ENCODE measurements around the gene ALMS1. TPM values are rescaled to one million over a fixed set of nuclear protein-coding genes. Genes with fewer than 3 reads are reported as not detected.
"Not testable (repeated sequence)": the region's sequence is repeated elsewhere in the genome, so short reads cannot be mapped to it uniquely, and the experiment has no call there.

The ALMS1 gene
- total RNA-seq, 1 donor from 2014 or later = 21.9 TPM

DNA sequence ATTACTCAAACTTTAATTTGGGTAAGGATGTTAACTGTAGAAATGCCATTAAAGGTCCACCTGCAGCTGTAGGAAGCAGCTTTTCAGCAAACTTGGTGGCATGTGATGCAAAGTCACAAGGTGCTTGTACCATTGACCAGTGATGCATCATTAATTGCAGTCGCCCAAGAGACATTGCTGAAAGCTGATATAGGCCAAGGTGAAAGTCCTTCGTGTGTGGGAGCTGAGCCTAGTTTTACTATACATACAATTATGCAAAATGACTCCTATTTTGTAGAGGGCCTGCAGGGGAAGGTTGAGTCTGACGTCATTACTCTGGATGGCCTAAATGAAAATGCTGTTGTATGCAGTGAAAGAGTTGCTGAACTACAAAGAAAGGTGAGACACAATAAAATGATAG, 40.5 kb downstream of the ALMS1 start:
- H3K4me3 Mint-ChIP-seq = no peak overlapping the region
- no peak for DNase-seq
- peaks cover 12% of the 10 kb centered on the region for H3K36me3 Mint-ChIP-seq (ENCODE audit: low read depth)
- H3K4me1 Mint-ChIP-seq = no peaks in the 10 kb centered on the region
- no peak overlapping the region for H3K27ac Mint-ChIP-seq
- no peaks in the 10 kb centered on the region for H3K27me3 Mint-ChIP-seq
- no peaks in the 10 kb centered on the region for H3K9me3 Mint-ChIP-seq
- intact Hi-C loops (cut with micrococcal nuclease) = no loop called here

DNA sequence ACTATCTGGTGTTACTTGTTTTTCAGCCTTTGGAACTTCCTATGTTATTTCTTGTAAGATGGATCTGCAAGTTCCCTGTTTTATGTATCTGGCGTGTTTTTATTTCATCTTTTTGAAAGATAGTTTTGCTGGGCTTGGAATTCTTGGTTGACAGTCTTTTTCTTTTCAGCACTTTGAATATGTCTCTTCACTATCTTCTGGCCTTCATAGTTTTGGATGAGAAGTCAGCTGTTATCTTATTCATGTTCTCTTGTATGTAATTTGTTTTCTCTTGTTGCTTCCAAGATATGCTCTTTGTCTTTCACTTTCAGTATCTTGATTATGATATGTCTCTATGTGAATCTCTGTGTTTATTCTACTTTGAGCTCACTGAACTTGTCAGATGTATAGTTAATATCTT, 50.4 kb downstream of the ALMS1 start:
- H3K9me3 Mint-ChIP-seq = no peaks in the 10 kb centered on the region
- peaks cover 9% of the 10 kb centered on the region for H3K36me3 Mint-ChIP-seq (ENCODE audit: low read depth)
- intact Hi-C loops (cut with micrococcal nuclease) = no loop called here
- H3K27me3 Mint-ChIP-seq = no peaks in the 10 kb centered on the region
- DNase-seq = no peak
- H3K4me3 Mint-ChIP-seq = no peak overlapping the region
- no peak overlapping the region for H3K27ac Mint-ChIP-seq
- no peaks in the 10 kb centered on the region for H3K4me1 Mint-ChIP-seq

- no peak for DNase-seq
- intact Hi-C loops (cut with micrococcal nuclease) = no loop called here
- no peaks in the 10 kb centered on the region for H3K4me1 Mint-ChIP-seq
- no peak overlapping the region for H3K4me3 Mint-ChIP-seq
- no peaks in the 10 kb centered on the region for H3K9me3 Mint-ChIP-seq
- no peaks in the 10 kb centered on the region for H3K27me3 Mint-ChIP-seq
- peaks cover 22% of the 10 kb centered on the region for H3K36me3 Mint-ChIP-seq (ENCODE audit: low read depth)
- H3K27ac Mint-ChIP-seq = no peak overlapping the region
Observed at GRCh38 chr2:73444202-73444601, 58.6 kb downstream of the ALMS1 start.

- peaks cover 27% of the 10 kb centered on the region for H3K36me3 Mint-ChIP-seq (ENCODE audit: low read depth)
- intact Hi-C loops (cut with micrococcal nuclease) = no loop called here
Observed at GRCh38 chr2:73448856-73449255, 63.2 kb downstream of the ALMS1 start.

DNA sequence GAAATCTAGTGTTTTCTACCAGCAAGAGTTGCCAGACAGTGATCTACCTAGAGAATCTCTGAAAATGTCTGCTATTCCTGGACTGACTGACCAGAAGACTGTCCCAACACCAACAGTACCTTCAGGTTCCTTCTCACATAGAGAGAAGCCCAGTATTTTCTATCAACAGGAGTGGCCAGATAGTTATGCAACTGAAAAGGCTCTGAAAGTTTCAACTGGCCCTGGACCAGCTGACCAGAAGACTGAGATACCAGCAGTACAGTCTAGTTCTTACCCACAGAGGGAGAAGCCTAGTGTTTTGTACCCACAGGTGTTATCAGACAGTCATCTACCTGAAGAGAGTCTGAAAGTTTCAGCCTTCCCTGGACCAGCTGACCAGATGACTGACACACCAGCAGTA, 63.8 kb downstream of the ALMS1 start:
- H3K36me3 Mint-ChIP-seq (ENCODE audit: low read depth) = peaks cover 27% of the 10 kb centered on the region
- no peak overlapping the region for H3K4me3 Mint-ChIP-seq
- intact Hi-C loops (cut with micrococcal nuclease) = no loop called here
- no peak for DNase-seq
- H3K4me1 Mint-ChIP-seq = no peaks in the 10 kb centered on the region
- no peaks in the 10 kb centered on the region for H3K9me3 Mint-ChIP-seq
- no peak overlapping the region for H3K27ac Mint-ChIP-seq
- no peaks in the 10 kb centered on the region for H3K27me3 Mint-ChIP-seq

More at GRCh38 chr2:73448856-73449255, 63.2 kb downstream of the ALMS1 start:
- H3K9me3 Mint-ChIP-seq = no peaks in the 10 kb centered on the region
- H3K4me1 Mint-ChIP-seq = no peaks in the 10 kb centered on the region
- no peak overlapping the region for H3K27ac Mint-ChIP-seq
- no peaks in the 10 kb centered on the region for H3K27me3 Mint-ChIP-seq
- no peak overlapping the region for H3K4me3 Mint-ChIP-seq
- DNase-seq = no peak

- DNase-seq = no peak
- no peaks in the 10 kb centered on the region for H3K4me1 Mint-ChIP-seq
- H3K27me3 Mint-ChIP-seq = no peaks in the 10 kb centered on the region
- H3K4me3 Mint-ChIP-seq = no peak overlapping the region
- H3K9me3 Mint-ChIP-seq = no peaks in the 10 kb centered on the region
- peaks cover 32% of the 10 kb centered on the region for H3K36me3 Mint-ChIP-seq (ENCODE audit: low read depth)
- no peak overlapping the region for H3K27ac Mint-ChIP-seq
- intact Hi-C loops (cut with micrococcal nuclease) = no loop called here
Observed at GRCh38 chr2:73451263-73451972, 65.8 kb downstream of the ALMS1 start.

DNA sequence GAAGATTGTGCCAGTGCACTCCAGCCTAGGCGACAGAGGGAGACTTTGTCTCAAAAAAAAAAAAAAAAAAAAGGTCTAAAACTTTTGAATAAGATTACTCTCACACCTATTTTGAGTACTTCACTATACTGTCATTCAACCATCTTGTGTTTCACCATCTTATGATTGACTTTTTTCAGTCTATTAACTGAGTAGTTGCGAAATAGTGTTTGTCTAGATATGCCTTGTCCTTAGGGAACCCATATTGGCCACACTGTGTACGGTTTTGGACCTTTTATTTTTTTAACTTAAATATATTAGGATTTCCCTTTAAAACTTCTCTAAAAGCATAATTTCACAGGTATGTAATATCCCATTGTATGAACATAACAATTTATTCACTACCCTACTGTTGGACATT, 72.3 kb downstream of the ALMS1 start:
- peaks cover 11% of the 10 kb centered on the region for H3K9me3 Mint-ChIP-seq
- DNase-seq = no peak
- intact Hi-C loops (cut with micrococcal nuclease) = no loop called here
- H3K4me1 Mint-ChIP-seq = no peaks in the 10 kb centered on the region
- H3K36me3 Mint-ChIP-seq (ENCODE audit: low read depth) = peaks cover 21% of the 10 kb centered on the region
- no peak overlapping the region for H3K4me3 Mint-ChIP-seq
- no peak overlapping the region for H3K27ac Mint-ChIP-seq
- H3K27me3 Mint-ChIP-seq = no peaks in the 10 kb centered on the region

DNA sequence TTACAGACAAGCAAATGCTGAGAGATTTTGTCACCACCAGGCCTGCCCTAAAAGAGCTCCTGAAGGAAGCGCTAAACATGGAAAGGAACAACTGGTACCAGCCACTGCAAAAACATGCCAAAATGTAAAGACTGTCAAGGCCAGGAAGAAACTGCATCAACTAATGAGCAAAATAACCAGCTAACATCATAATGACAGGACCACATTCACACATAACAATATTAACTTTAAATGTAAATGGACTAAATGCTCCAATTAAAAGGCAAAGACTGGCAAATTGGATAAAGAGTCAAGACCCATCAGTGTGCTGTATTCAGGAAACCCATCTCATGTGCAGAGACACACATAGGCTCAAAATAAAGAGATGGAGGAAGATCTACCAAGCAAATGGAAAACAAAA, 76.8 kb downstream of the ALMS1 start:
- H3K36me3 Mint-ChIP-seq (ENCODE audit: low read depth) = peaks cover 14% of the 10 kb centered on the region
- intact Hi-C loops (cut with micrococcal nuclease); H3K27ac Mint-ChIP-seq; H3K4me1 Mint-ChIP-seq; DNase-seq; H3K4me3 Mint-ChIP-seq; H3K27me3 Mint-ChIP-seq: not testable (repeated sequence)
- H3K9me3 Mint-ChIP-seq = peaks cover 14% of the 10 kb centered on the region

DNA sequence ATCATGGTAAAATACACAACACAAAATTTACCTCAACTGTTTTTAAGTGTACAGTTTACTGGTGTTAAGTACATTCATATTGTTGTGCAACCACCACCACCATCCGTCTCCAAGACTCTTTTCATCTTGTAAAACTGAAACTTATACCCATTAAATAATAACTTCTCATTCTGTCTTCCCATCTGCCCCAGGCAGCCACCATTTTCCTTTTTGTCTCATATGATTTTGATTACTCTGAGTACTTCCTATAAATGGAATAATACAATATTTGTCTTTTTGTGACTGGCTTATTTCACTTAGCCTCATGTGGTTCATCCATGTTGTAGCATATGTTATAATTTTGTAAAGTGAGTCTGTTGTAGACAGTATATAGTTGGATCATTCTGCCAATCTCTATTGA, 82.7 kb downstream of the ALMS1 start:
- Mint-ChIP-seq H3K27me3 (no peaks in the 10 kb centered on the region), H3K9me3 (peaks cover 3% of the 10 kb centered on the region), H3K27ac (no peak overlapping the region), H3K4me3 (no peak overlapping the region), H3K36me3 (ENCODE audit: low read depth) (no peaks in the 10 kb centered on the region), H3K4me1 (no peaks in the 10 kb centered on the region)
- DNase-seq = no peak
- intact Hi-C loops (cut with micrococcal nuclease) = no loop called here

GRCh38 chr2:73483874-73484273, 98.2 kb downstream of the ALMS1 start:
- intact Hi-C loops (cut with micrococcal nuclease); H3K4me3 Mint-ChIP-seq; DNase-seq; H3K27ac Mint-ChIP-seq; H3K4me1 Mint-ChIP-seq; H3K9me3 Mint-ChIP-seq; H3K27me3 Mint-ChIP-seq: not testable (repeated sequence)
- peaks cover 19% of the 10 kb centered on the region for H3K36me3 Mint-ChIP-seq (ENCODE audit: low read depth)

DNA sequence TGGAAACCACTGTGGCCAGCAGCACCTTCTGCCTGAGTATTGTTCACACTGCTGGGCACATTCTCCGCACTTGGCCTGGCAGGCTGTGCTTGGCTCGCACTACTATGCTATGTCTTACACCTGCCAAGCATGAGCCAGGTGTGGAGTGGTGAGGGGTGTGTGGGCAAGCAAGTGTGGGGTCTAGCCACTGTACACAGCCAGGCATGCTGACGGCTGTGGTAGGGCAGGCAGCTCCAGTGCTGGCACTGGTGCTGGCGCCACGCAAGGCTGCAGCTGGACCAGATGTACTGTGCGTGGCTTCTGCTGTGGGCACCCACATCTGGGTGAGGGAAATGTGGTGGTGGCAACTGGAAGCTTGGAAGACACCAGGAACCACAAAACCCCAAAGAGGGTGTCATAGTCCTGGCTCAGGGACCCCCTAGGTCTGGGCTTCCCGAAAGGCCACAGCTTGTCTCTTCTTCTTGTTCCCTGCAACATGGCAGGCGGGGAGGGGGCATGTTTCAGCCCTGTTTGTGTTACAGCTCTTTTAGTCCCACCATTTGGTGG, 101.5 kb downstream of the ALMS1 start:
- Mint-ChIP-seq H3K4me1 (peaks cover 2% of the 10 kb centered on the region), H3K9me3 (peaks cover 6% of the 10 kb centered on the region), H3K27me3 (no peaks in the 10 kb centered on the region), H3K4me3 (no peak overlapping the region), H3K36me3 (ENCODE audit: low read depth) (peaks cover 35% of the 10 kb centered on the region), H3K27ac (no peak overlapping the region)
- intact Hi-C loops (cut with micrococcal nuclease) = no loop called here
- no peak for DNase-seq

DNA sequence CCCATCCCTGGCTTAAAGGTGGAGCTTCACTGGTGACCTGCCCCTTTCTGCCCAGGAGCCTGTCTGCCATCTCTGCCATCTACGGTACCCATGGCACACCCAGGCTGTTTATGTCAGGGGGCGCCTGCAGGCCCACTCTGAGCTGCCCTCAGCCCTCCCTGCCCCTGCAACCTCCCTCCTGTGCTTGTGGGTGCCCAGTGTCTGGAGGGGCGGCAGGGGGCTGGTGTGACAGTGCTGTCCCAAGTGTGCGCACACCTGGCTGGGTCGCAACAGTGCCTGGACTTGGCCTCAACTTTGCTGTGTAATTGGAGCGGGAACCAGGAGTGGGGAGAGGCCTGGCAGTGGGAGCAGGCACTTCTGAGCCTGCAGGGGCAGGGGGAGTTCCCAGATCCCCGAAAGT, 102.4 kb downstream of the ALMS1 start:
- H3K36me3 Mint-ChIP-seq (ENCODE audit: low read depth) = peaks cover 36% of the 10 kb centered on the region

DNA sequence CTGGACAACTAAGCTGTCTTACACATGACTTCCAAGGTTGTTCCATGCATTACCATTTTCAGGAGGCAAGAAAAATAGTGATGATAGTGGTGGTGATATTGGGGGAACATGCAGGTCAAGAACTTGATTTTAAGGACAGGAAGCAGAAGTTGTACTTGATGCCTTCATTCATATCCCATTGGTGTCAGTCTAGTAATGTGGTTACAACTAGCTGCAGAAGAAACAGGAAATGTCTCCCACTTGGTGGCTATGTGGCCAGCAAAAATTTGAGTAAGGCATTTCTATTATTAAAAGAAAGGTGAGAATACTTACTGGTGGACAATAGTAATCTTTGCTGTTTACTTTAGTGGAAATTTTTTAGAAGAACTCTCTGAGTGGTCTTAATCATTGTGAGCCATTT, 103.4 kb downstream of the ALMS1 start:
- Mint-ChIP-seq H3K4me3 (no peak overlapping the region), H3K27ac (no peak overlapping the region), H3K4me1 (peaks cover 2% of the 10 kb centered on the region), H3K36me3 (ENCODE audit: low read depth) (peaks cover 36% of the 10 kb centered on the region), H3K27me3 (no peaks in the 10 kb centered on the region), H3K9me3 (peaks cover 6% of the 10 kb centered on the region)
- intact Hi-C loops (cut with micrococcal nuclease) = no loop called here
- no peak for DNase-seq

More for the DNA sequence above, 102.4 kb downstream of the ALMS1 start:
- no peak for DNase-seq
- H3K27me3 Mint-ChIP-seq = no peaks in the 10 kb centered on the region
- intact Hi-C loops (cut with micrococcal nuclease) = no loop called here
- H3K4me1 Mint-ChIP-seq = peaks cover 2% of the 10 kb centered on the region
- peaks cover 6% of the 10 kb centered on the region for H3K9me3 Mint-ChIP-seq
- H3K27ac Mint-ChIP-seq = no peak overlapping the region
- H3K4me3 Mint-ChIP-seq = no peak overlapping the region

GRCh38 chr2:73494031-73494430, 108.4 kb downstream of the ALMS1 start:
- intact Hi-C loops (cut with micrococcal nuclease) = no loop called here
- Mint-ChIP-seq H3K4me1 (no peaks in the 10 kb centered on the region), H3K4me3 (no peak overlapping the region), H3K36me3 (ENCODE audit: low read depth) (peaks cover 22% of the 10 kb centered on the region), H3K9me3 (peaks cover 9% of the 10 kb centered on the region), H3K27me3 (no peaks in the 10 kb centered on the region), H3K27ac (no peak overlapping the region)
- no peak for DNase-seq
